Kidney (tissue), 14 donors: Measurements from ENCODE around the gene RNF212. TPM values are rescaled to one million over a fixed set of nuclear protein-coding genes. Genes with fewer than 3 reads are reported as not detected.
A peak's percentile ranks its signal among the peaks of the same experiment; 100 is the strongest.
"Not testable (repeated sequence)": the region's sequence is repeated elsewhere in the genome, so short reads cannot be mapped to it uniquely, and the experiment has no call there.

Experiments
- DNase-seq, 5 donors: peaks; one replicate each; pipeline ENCODE4 v3.0.0-alpha.2; 2013 to 2020
- FAIRE-seq: peaks from 2 replicates; lab custom pipeline; 2012; peaks lifted over from hg19 to GRCh38; lab: Jason Lieb, UNC
- H3K27ac ChIP-seq, 2 donors: one replicate each; pipeline ENCODE4 v1.7.0; 2013; ENCODE audit warnings: low read depth in 2 of 2, low read length in 2 of 2, inconsistent platforms in 1 of 2
- H3K27me3 ChIP-seq: one replicate; pipeline ENCODE4 v1.7.1; 2013; ENCODE audit warnings: low read length, inconsistent platforms; ENCODE audit not compliant: control insufficient read depth, insufficient read depth
- H3K36me3 ChIP-seq, 3 donors: one replicate each; pipeline versions ENCODE4 v1.7.0 to v1.7.1; 2013; ENCODE audit warnings: low read length in 3 of 3, control low read depth in 1 of 3, inconsistent platforms in 1 of 3; ENCODE audit not compliant: insufficient read depth in 3 of 3, control insufficient read depth in 2 of 3
- H3K4me1 ChIP-seq, 3 donors: one replicate each; pipeline versions ENCODE4 v1.7.0 to v1.7.1; 2013; ENCODE audit warnings: low read length in 3 of 3, inconsistent platforms in 1 of 3, low read depth in 1 of 3; ENCODE audit not compliant: control insufficient read depth in 2 of 3, insufficient read depth in 2 of 3
- H3K4me3 ChIP-seq, 3 donors: one replicate each; pipeline versions ENCODE4 v1.7.0 to v1.8.1; 2013; ENCODE audit warnings: low read length in 3 of 3, control low read depth in 1 of 3, inconsistent platforms in 1 of 3
- H3K9ac ChIP-seq, 3 donors: one replicate each; pipeline versions ENCODE4 v1.7.0 to v1.7.1; 2013; ENCODE audit warnings: low read length in 3 of 3, control low read depth in 1 of 3, inconsistent platforms in 1 of 3
- H3K9me3 ChIP-seq, 3 donors: one replicate each; pipeline versions ENCODE4 v1.7.0 to v1.7.1; 2013; ENCODE audit warnings: low read length in 3 of 3, control low read depth in 1 of 3, inconsistent platforms in 1 of 3; ENCODE audit not compliant: control insufficient read depth in 2 of 3, insufficient read depth in 1 of 3
- intact Hi-C: fragments of 100-400 bp; cut with DNase I; formaldehyde crosslinking; loops from one replicate; pipeline ENCODE4 v1.11.1; 2022
- polyA plus RNA-seq: library from polyadenylated mRNA; stranded (reverse); fragments of 350-450 nt; fragmentation: Illumina TruSeq; extraction: RNeasy Lipid Tissue Mini Kit (QIAGEN cat#74804); gene quantifications from one replicate; pipeline ENCODE4 v1.2.3, GENCODE V29; 2014; ENCODE audit warnings: low read depth, low replicate concordance; ENCODE audit not compliant: insufficient read depth
- total RNA-seq: library from RNA; stranded (reverse); fragmentation: NEBNext Ultra II Directional; extraction: Animal tissue kit (Norgen Biotek cat#: 25700); gene quantifications from one replicate; pipeline ENCODE4 v1.2.1, GENCODE V29; 2021
- TF ChIP-seq, protein P1 (sequence below): IDR thresholded peaks from 3 replicates; pipeline ENCODE4 v1.5.1; 2012; ENCODE audit warnings: mild to moderate bottlenecking, moderate library complexity, borderline replicate concordance; ENCODE audit not compliant: insufficient read depth; ENCODE audit errors: extremely low read depth
- donor health status: control.
- donor health status: control.
- donor health status: control.
- donor health status: control.
- donor health status: control.
- donor health status: DM: yes; HTN: yes; CAD: no.
- donor health status: Normal renal cell carcinoma (clear cell type).

The RNF212 gene
- total and polyA plus RNA-seq, 2 donors from 2014 or later: 5.3 to 20.8 TPM

DNA sequence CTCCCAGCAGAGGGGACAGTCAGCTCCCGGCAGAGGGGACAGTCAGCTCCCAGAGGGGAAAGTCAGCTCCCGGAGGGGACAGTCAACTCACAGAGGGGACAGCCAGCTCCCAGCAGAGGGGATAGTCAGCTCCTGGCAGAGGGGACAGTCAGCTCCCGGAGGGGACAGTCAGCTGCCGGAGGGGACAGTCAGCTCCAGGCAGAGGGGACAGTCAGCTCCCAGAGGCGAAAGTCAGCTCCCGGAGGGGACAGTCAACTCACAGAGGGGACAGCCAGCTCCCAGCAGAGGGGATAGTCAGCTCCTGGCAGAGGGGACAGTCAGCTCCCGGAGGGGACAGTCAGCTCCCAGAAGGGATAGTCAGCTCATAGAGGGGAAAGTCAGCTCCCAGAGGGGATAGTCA, 59.5 kb downstream of the RNF212 start:
- H3K4me1 ChIP-seq, H3K9me3 ChIP-seq, FAIRE-seq, H3K4me3 ChIP-seq, H3K27ac ChIP-seq, H3K36me3 ChIP-seq, intact Hi-C loops, H3K9ac ChIP-seq: not testable (repeated sequence)
- peak in 1 of 5 donors; percentile 13 for DNase-seq
- H3K27me3 ChIP-seq: peaks cover 12% of the 10 kb centered on the region

DNA sequence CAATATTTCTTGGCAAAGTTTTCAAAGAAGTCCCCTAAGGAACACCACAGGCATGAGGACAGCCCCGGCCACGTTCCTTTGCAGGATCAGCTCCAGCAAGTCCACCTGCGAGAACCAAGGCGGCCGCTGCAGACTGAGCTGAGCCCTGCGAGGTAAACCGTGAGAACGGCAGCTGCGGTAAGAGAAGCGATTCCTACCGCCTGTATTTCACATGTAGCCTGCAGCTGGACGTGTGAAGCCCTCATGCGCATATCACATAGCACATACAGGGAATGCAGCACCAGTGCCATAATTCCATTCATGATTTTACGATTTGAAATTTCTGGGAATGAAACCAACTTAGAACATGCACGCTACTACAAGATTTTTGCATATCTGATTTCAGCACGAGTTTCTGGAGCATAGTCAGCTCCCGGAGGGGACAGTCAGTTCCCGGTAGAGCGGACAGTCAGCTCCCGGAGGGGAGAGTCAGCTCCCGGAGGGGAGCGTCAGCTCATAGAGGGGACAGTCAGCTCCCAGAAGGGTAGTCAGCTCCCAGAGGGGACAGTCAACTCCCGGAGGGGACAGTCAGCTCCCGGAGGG, 60.2 kb downstream of the RNF212 start:
- H3K4me1 ChIP-seq: peaks cover 0 to 2% (median 0%) of the 10 kb centered on the region in 3 donors
- peak overlapping the region in 1 of 3 donors; percentile 37 for H3K4me3 ChIP-seq
- peak in 2 of 5 donors; percentile 50 to 81 for DNase-seq
- no peaks in the 10 kb centered on the region for H3K9me3 ChIP-seq
- FAIRE-seq: no peak
- no peaks in the 10 kb centered on the region for H3K36me3 ChIP-seq
- intact Hi-C loops: no loop called here
- H3K9ac ChIP-seq: no peak overlapping the region
- peaks cover 12% of the 10 kb centered on the region for H3K27me3 ChIP-seq
- no peak overlapping the region for H3K27ac ChIP-seq
- TF ChIP-seq, protein P1, sequence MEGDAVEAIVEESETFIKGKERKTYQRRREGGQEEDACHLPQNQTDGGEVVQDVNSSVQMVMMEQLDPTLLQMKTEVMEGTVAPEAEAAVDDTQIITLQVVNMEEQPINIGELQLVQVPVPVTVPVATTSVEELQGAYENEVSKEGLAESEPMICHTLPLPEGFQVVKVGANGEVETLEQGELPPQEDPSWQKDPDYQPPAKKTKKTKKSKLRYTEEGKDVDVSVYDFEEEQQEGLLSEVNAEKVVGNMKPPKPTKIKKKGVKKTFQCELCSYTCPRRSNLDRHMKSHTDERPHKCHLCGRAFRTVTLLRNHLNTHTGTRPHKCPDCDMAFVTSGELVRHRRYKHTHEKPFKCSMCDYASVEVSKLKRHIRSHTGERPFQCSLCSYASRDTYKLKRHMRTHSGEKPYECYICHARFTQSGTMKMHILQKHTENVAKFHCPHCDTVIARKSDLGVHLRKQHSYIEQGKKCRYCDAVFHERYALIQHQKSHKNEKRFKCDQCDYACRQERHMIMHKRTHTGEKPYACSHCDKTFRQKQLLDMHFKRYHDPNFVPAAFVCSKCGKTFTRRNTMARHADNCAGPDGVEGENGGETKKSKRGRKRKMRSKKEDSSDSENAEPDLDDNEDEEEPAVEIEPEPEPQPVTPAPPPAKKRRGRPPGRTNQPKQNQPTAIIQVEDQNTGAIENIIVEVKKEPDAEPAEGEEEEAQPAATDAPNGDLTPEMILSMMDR: no peak

DNA sequence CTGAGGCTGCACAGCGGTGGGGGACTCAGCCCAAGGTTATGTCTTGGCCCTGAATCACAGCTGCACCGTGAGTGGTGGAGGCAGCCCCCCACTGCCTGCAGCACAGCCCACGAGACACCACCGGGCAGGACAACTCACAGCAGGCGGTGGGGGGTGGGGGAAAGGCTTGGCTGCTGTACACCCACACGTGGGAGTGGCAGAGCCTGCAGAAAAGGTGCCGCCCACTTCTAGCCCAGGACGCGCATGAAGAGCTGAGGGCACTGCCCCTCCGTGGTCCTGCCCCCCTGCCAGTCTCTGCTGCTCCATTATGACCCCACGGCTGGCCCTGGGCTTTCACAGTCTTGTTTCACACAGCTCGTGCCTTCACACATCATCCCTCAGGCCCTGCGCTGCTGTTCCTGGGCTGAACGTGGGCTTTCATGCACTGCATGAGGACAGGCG, 61.1 kb downstream of the RNF212 start:
- DNase-seq (peak in 2 of 5 donors; percentile 68 to 70), FAIRE-seq (no peak)
- Histone ChIP-seq H3K27ac (no peak overlapping the region), H3K27me3 (peaks cover 12% of the 10 kb centered on the region), H3K4me3 (no peak overlapping the region), H3K4me1 (peaks cover 0 to 2% (median 0%) of the 10 kb centered on the region in 3 donors), H3K36me3 (no peaks in the 10 kb centered on the region), H3K9ac (no peak overlapping the region), H3K9me3 (no peaks in the 10 kb centered on the region)
- TF ChIP-seq, protein P1: no peak
- intact Hi-C loops: no loop called here

DNA sequence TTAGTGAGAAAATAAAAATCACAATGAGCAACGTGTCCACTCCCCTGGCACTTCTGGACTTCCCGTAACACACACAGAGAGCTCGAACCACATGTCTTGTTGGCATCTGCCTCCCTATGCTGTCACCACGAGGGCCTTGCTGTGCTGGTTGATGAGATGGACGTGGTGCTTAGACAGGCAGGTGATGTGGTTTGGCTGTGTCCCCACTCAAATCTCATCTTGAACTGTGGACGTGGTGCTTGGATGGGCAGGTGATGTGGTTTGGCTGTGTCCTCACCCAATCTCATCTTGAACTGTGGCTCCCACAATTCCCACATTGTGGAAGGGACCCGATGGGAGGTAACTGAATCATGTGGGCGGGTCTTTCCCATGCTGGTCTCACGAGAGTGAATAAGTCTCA, 61.9 kb downstream of the RNF212 start:
- intact Hi-C loops: no loop called here
- Histone ChIP-seq H3K9me3 (no peaks in the 10 kb centered on the region), H3K27ac (no peak overlapping the region), H3K36me3 (no peaks in the 10 kb centered on the region), H3K4me1 (peaks cover 0 to 5% (median 0%) of the 10 kb centered on the region in 3 donors), H3K27me3 (peaks cover 10% of the 10 kb centered on the region), H3K4me3 (no peak overlapping the region), H3K9ac (no peak overlapping the region)
- DNase-seq (peak in 1 of 5 donors; percentile 32), FAIRE-seq (no peak)
- TF ChIP-seq, protein P1: no peak
